Measurements from ENCODE around the gene FADS2. TPM values are rescaled to one million over a fixed set of nuclear protein-coding genes. Genes with fewer than 3 reads are reported as not detected.

The FADS2 gene
- total RNA-seq, 4 donors from 2014 or later = 2.7 to 28.8 (median 3.9) TPM

DNA sequence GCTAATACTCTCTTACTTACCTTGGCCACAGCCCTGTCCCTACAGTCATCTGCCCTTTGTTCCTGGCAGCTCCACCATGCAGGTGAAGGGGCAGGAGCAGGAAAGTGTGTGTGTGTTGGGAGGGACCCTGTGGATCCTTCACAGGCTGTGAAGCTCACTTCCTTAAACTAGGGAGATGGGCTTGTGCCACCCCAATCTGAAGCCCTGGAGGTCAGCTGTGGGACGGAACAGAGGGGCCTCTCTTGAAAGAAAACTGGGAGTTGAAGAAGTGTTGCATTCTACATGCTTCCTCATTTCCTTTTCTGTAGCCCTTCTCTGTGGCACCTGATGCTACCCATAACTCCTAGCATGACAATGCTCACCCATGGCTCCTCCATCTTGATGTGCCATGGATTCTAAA, 23.0 kb upstream of the FADS2 start:
- Histone ChIP-seq H3K4me1 (no peaks in the 10 kb centered on the region), H3K36me3 (no peaks in the 10 kb centered on the region), H3K27ac (no peak overlapping the region), H3K27me3 (no peaks in the 10 kb centered on the region), H3K9me3 (no peaks in the 10 kb centered on the region), H3K4me3 (no peak overlapping the region)
- no peak for DNase-seq
- TF ChIP-seq EP300 (IDR thresholded peaks at IDR 0.05; ENCODE audit: low read depth) = no peak
- TF ChIP-seq POLR2A (IDR thresholded peaks at IDR 0.05) = no peak
- TF ChIP-seq POLR2AphosphoS5 (IDR thresholded peaks at IDR 0.05) = no peak
- TF ChIP-seq, protein P1, sequence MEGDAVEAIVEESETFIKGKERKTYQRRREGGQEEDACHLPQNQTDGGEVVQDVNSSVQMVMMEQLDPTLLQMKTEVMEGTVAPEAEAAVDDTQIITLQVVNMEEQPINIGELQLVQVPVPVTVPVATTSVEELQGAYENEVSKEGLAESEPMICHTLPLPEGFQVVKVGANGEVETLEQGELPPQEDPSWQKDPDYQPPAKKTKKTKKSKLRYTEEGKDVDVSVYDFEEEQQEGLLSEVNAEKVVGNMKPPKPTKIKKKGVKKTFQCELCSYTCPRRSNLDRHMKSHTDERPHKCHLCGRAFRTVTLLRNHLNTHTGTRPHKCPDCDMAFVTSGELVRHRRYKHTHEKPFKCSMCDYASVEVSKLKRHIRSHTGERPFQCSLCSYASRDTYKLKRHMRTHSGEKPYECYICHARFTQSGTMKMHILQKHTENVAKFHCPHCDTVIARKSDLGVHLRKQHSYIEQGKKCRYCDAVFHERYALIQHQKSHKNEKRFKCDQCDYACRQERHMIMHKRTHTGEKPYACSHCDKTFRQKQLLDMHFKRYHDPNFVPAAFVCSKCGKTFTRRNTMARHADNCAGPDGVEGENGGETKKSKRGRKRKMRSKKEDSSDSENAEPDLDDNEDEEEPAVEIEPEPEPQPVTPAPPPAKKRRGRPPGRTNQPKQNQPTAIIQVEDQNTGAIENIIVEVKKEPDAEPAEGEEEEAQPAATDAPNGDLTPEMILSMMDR (IDR thresholded peaks at IDR 0.05) = no peak
- in situ Hi-C loops (cut with MboI; ENCODE audit: low pct_ligation_motif_present in 1 of 4, low pct_unique_long_range_greater_than_20kb in 1 of 4, low sequenced_read_pairs in 3 of 4) (no loop called here), intact Hi-C loops (cut with DNase I; ENCODE audit: low total_unique reads) (no loop called here)
- WGBS, 2 donors (ENCODE audit: low coverage in 1 of 2) = 85 to 100% methylated on average over 1 of the region's 1 CpG

DNA sequence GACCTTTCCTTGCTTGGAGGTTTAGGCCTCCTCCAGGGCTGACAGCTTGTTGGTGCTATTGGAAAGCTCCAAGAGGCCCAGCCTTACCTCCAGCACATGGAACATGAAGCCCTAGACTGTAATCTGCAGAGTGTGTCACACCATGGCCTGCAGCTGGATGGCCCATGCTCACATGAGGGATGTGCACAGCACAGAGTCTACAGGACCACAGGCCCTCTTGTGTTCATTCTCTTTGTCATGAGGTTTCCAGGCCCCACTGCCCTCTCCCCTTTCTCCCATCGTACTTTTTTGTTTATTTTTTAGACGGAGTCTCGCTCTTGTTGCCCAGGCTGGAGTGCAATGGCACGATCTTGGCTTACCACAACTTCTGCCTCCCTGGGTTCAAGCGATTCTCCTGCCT, 21.3 kb upstream of the FADS2 start:
- Histone ChIP-seq H3K4me1 (no peaks in the 10 kb centered on the region), H3K27me3 (no peaks in the 10 kb centered on the region), H3K36me3 (no peaks in the 10 kb centered on the region), H3K27ac (no peak overlapping the region), H3K4me3 (no peak overlapping the region), H3K9me3 (no peaks in the 10 kb centered on the region)
- intact Hi-C loops (cut with DNase I; ENCODE audit: low total_unique reads) (no loop called here), in situ Hi-C loops (cut with MboI; ENCODE audit: low pct_ligation_motif_present in 1 of 4, low pct_unique_long_range_greater_than_20kb in 1 of 4, low sequenced_read_pairs in 3 of 4) (no loop called here)
- WGBS, 2 donors (ENCODE audit: low coverage in 1 of 2) = 83 to 84% methylated on average over 1 to 5 of the region's 5 CpGs
- TF ChIP-seq POLR2A (IDR thresholded peaks at IDR 0.05) = no peak
- TF ChIP-seq, protein P1 (IDR thresholded peaks at IDR 0.05) = no peak
- TF ChIP-seq POLR2AphosphoS5 (IDR thresholded peaks at IDR 0.05) = no peak
- no peak for TF ChIP-seq EP300 (IDR thresholded peaks at IDR 0.05; ENCODE audit: low read depth)
- no peak for DNase-seq

GRCh38 chr11:61810671-61811175, 17.4 kb upstream of the FADS2 start:
- intact Hi-C loops (cut with DNase I; ENCODE audit: low total_unique reads) (no loop called here), in situ Hi-C loops (cut with MboI; ENCODE audit: low pct_ligation_motif_present in 1 of 4, low pct_unique_long_range_greater_than_20kb in 1 of 4, low sequenced_read_pairs in 3 of 4) (no loop called here)
- Histone ChIP-seq H3K27me3 (peaks cover 4% of the 10 kb centered on the region), H3K4me3 (no peak overlapping the region), H3K4me1 (peaks cover 0 to 16% (median 8%) of the 10 kb centered on the region in 4 donors), H3K36me3 (peaks cover 0 to 6% (median 0%) of the 10 kb centered on the region in 4 donors), H3K9me3 (no peaks in the 10 kb centered on the region), H3K27ac (no peak overlapping the region)
- no peak for DNase-seq
- WGBS, 2 donors (ENCODE audit: low coverage in 1 of 2) = 97% methylated on average over 7 of the region's 8 CpGs; no CpG with 5 or more reads in 1 of the 2 donors
- TF ChIP-seq EP300 (IDR thresholded peaks at IDR 0.05; ENCODE audit: low read depth) (no peak), POLR2A (IDR thresholded peaks at IDR 0.05) (no peak), POLR2AphosphoS5 (IDR thresholded peaks at IDR 0.05) (no peak)
- TF ChIP-seq, protein P1 (IDR thresholded peaks at IDR 0.05) = no peak

DNA sequence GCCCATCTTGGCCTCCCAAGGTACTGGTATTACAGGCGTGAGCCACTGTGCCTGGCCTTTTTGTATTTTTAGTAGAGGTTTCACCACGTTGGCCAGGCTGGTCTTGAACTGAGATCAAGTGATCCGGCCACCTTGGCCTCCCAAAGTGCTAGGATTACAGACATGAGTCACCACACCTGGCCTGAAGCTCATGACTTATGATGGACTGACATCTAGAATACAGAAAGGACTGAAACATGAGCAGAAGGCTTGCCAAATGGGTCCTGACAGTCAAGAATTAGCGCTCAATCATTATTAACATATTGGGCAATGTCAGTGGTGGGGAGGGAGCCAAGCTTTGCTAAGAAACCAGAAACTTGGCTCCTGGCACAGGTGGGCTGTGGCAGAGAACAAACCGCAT, 16.3 kb upstream of the FADS2 start:
- DNase-seq = no peak
- H3K27me3 ChIP-seq = peaks cover 16% of the 10 kb centered on the region
- in situ Hi-C loops (cut with MboI; ENCODE audit: low pct_ligation_motif_present in 1 of 4, low pct_unique_long_range_greater_than_20kb in 1 of 4, low sequenced_read_pairs in 3 of 4) = no loop called here
- H3K36me3 ChIP-seq = peaks cover 0 to 6% (median 0%) of the 10 kb centered on the region in 4 donors
- peaks cover 0 to 28% (median 17%) of the 10 kb centered on the region in 4 donors for H3K4me1 ChIP-seq
- no peak overlapping the region for H3K27ac ChIP-seq
- intact Hi-C loops (cut with DNase I; ENCODE audit: low total_unique reads) = no loop called here
- TF ChIP-seq POLR2A (IDR thresholded peaks at IDR 0.05) = no peak
- TF ChIP-seq POLR2AphosphoS5 (IDR thresholded peaks at IDR 0.05) = no peak
- TF ChIP-seq, protein P1 (IDR thresholded peaks at IDR 0.05) = no peak
- TF ChIP-seq EP300 (IDR thresholded peaks at IDR 0.05; ENCODE audit: low read depth) = no peak
- no peak overlapping the region for H3K4me3 ChIP-seq
- H3K9me3 ChIP-seq = no peaks in the 10 kb centered on the region
- WGBS, 2 donors (ENCODE audit: low coverage in 1 of 2) = 81% methylated on average over 5 of the region's 5 CpGs; no CpG with 5 or more reads in 1 of the 2 donors

Measured in transverse colon (tissue), 4 donors.